ENCODE results near the gene DNAH12.

GRCh38 chr3:57389271-57389670 lies 154.9 kb downstream of the DNAH12 start:
- TF ChIP-seq GATA2 (IDR thresholded peaks at IDR 0.05; ENCODE audit: low read depth, low read length) (no peak), GATA3 (IDR thresholded peaks at IDR 0.05; ENCODE audit: low read depth, low read length) (no peak)

Measured in SH-SY5Y (cell line).